Measurements from ENCODE around the gene ILDR1. TPM values are rescaled to one million over a fixed set of nuclear protein-coding genes. Genes with fewer than 3 reads are reported as not detected.

Gene ILDR1
- total and polyA plus RNA-seq, 2 of the 4 experiments (the other 2 are of a cell fraction), result not detected

DNA sequence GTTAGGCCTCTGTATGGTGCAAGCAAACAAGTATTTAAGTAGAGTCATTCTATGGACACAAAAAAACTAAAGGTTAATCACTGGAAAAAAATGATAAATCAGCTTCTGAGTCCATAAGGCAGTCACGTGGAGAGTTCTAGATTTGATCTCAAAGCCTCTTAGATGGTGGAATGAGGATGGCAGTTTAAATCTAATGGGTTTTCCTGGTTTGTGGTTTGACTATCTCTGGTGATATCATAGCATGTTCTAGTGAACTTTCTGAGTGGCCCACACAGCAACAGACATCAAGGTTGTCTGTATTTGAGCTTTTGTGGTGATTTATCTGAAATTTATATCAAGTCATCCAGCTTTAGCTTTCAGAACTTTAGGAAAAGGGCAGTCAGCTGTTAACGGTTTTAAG, 52.4 kb downstream of the ILDR1 start:
- Histone ChIP-seq H3K9me3 (ENCODE audit: control insufficient read depth, insufficient read depth, low read length) (no peaks in the 10 kb centered on the region), H2BK15ac (ENCODE audit: low read depth, low read length) (no peak overlapping the region), H2BK120ac (ENCODE audit: low read depth, low read length) (no peak overlapping the region), H4K5ac (ENCODE audit: low read depth, low read length) (no peak overlapping the region), H2BK5ac (ENCODE audit: low read depth, low read length, poor library complexity, severe bottlenecking) (no peak overlapping the region), H3K27ac (ENCODE audit: insufficient read depth, low read length) (no peak overlapping the region), H3K14ac (replicated peaks; ENCODE audit: low read depth, low read length) (no peak overlapping the region), H3K79me1 (ENCODE audit: low read depth in 1 of 2, low read length in 2 of 2) (no peaks in the 10 kb centered on the region), H3K56ac (ENCODE audit: extremely low read depth, insufficient read depth, low read length) (no peak overlapping the region), H2BK20ac (ENCODE audit: low read depth, low read length) (no peak overlapping the region), H3K4ac (ENCODE audit: low read depth, low read length) (no peak overlapping the region), H4K8ac (ENCODE audit: low read depth in 2 of 2, low read length in 2 of 2) (no peak overlapping the region), H3K4me3 (ENCODE audit: insufficient read depth, low read depth, low read length) (no peak overlapping the region), H3K36me3 (ENCODE audit: control insufficient read depth, insufficient read depth, low read length) (no peaks in the 10 kb centered on the region), H4K91ac (ENCODE audit: insufficient read depth, low read depth, low read length) (no peak overlapping the region), H3K23ac (ENCODE audit: low read depth, low read length) (no peak overlapping the region), H2AK9ac (replicated peaks; ENCODE audit: low read depth, low read length, poor library complexity) (no peak overlapping the region), H3K4me2 (ENCODE audit: low read depth, low read length) (no peak overlapping the region), H3K4me1 (ENCODE audit: control insufficient read depth, insufficient read depth, low read length) (no peaks in the 10 kb centered on the region), H2AK5ac (ENCODE audit: low read depth, low read length) (no peak overlapping the region), H3K18ac (ENCODE audit: low read depth, low read length) (no peak overlapping the region), H4K20me1 (ENCODE audit: insufficient read depth, low read length) (no peaks in the 10 kb centered on the region), H3K27me3 (ENCODE audit: control insufficient read depth, insufficient read depth, low read length) (no peaks in the 10 kb centered on the region; the same call in 1 of the 2 replicates), H3K9ac (ENCODE audit: low read depth, low read length) (no peak overlapping the region), H3K9me1 (ENCODE audit: insufficient read depth, low read length) (no peaks in the 10 kb centered on the region), H2AFZ (replicated peaks; ENCODE audit: low read length, poor library complexity) (no peak overlapping the region)
- DNase-seq, result no peak
- dilution Hi-C loops (cut with HindIII; ENCODE audit: low sequenced_read_pairs, unreplicated experiment), result no loop called here
- POLR2A ChIA-PET (ENCODE audit: unreplicated experiment), result no interaction called here
- TF ChIP-seq MXI1 (IDR thresholded peaks at IDR 0.05; ENCODE audit: borderline replicate concordance, low read depth, low read length) (no peak), CHD1 (IDR thresholded peaks at IDR 0.05; ENCODE audit: low read depth, low read length) (no peak), MAFK (IDR thresholded peaks at IDR 0.05; ENCODE audit: low read depth, low read length) (no peak), RCOR1 (IDR thresholded peaks at IDR 0.05; ENCODE audit: insufficient replicate concordance, low read length) (no peak), FOS (IDR thresholded peaks at IDR 0.05; ENCODE audit: low read depth, low read length) (no peak), CEBPB (IDR thresholded peaks at IDR 0.05; ENCODE audit: low read depth, low read length) (no peak), NFE2L2 (IDR thresholded peaks at IDR 0.05; ENCODE audit: low read depth, low read length) (no peak), SMC3 (IDR thresholded peaks at IDR 0.05; ENCODE audit: low read depth, low read length) (no peak), POLR2A (IDR thresholded peaks at IDR 0.05; ENCODE audit: low read depth, low read length) (no peak), MAZ (IDR thresholded peaks at IDR 0.05; ENCODE audit: borderline replicate concordance, low read depth, low read length) (no peak), USF2 (IDR thresholded peaks at IDR 0.05; ENCODE audit: low read depth, low read length) (no peak), RFX5 (IDR thresholded peaks at IDR 0.05; ENCODE audit: low read depth, low read length) (no peak), BHLHE40 (IDR thresholded peaks at IDR 0.05; ENCODE audit: low read depth, low read length) (no peak), RAD21 (IDR thresholded peaks at IDR 0.05; ENCODE audit: low read length) (no peak)
- TF ChIP-seq, protein P1, sequence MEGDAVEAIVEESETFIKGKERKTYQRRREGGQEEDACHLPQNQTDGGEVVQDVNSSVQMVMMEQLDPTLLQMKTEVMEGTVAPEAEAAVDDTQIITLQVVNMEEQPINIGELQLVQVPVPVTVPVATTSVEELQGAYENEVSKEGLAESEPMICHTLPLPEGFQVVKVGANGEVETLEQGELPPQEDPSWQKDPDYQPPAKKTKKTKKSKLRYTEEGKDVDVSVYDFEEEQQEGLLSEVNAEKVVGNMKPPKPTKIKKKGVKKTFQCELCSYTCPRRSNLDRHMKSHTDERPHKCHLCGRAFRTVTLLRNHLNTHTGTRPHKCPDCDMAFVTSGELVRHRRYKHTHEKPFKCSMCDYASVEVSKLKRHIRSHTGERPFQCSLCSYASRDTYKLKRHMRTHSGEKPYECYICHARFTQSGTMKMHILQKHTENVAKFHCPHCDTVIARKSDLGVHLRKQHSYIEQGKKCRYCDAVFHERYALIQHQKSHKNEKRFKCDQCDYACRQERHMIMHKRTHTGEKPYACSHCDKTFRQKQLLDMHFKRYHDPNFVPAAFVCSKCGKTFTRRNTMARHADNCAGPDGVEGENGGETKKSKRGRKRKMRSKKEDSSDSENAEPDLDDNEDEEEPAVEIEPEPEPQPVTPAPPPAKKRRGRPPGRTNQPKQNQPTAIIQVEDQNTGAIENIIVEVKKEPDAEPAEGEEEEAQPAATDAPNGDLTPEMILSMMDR (conservative IDR thresholded peaks at IDR 0.05; ENCODE audit: low read depth, low read length), result no peak
- TF ChIP-seq, protein P2, sequence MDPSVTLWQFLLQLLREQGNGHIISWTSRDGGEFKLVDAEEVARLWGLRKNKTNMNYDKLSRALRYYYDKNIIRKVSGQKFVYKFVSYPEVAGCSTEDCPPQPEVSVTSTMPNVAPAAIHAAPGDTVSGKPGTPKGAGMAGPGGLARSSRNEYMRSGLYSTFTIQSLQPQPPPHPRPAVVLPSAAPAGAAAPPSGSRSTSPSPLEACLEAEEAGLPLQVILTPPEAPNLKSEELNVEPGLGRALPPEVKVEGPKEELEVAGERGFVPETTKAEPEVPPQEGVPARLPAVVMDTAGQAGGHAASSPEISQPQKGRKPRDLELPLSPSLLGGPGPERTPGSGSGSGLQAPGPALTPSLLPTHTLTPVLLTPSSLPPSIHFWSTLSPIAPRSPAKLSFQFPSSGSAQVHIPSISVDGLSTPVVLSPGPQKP (IDR thresholded peaks at IDR 0.05; ENCODE audit: borderline replicate concordance, low read depth, low read length), result no peak
- WGBS, 2 experiments (ENCODE audit: extremely low coverage in 2 of 2, insufficient read length in 1 of 2), result no CpG with 5 or more reads among the region's 2 CpGs
- intact Hi-C loops (cut with micrococcal nuclease), result no loop called here
- CTCF ChIA-PET, result no interaction called here
- ATAC-seq (ENCODE audit: low read depth), result no peak
- BruUV-seq (replicated peaks), result no TSS peak
- in situ Hi-C loops (cut with MboI; ENCODE audit: low sequenced_read_pairs), result no loop called here
